CD4-positive, CD25-positive, alpha-beta regulatory T cell (primary cell): ENCODE measurements around the gene WDFY3. TPM values are rescaled to one million over a fixed set of nuclear protein-coding genes. Genes with fewer than 3 reads are reported as not detected.

Experiments
- ATAC-seq, 2 donors: fragments of 150-1000 bp; cut with Tn5 transposase; one replicate each; pipeline ENCODE4 v1.10.0; 2021; ENCODE audit warnings: low read depth in 2 of 2, moderate number of reproducible peaks in 2 of 2, moderate library complexity in 1 of 2
- DNase-seq, 3 donors: peaks; one replicate each; pipeline versions ENCODE4 v3.0.0 to v3.0.0-alpha.2; 2012 to 2022; ENCODE audit warnings: mixed read lengths in 1 of 3
- H3K27ac ChIP-seq: one replicate; pipeline ENCODE4 v1.7.0; 2013; ENCODE audit warnings: mild to moderate bottlenecking, low read length; ENCODE audit not compliant: insufficient read depth, poor library complexity, severe bottlenecking
- H3K27me3 ChIP-seq: one replicate; pipeline ENCODE4 v1.7.0; 2013; ENCODE audit warnings: low read length; ENCODE audit not compliant: control insufficient read depth, insufficient read depth
- H3K36me3 ChIP-seq: one replicate; pipeline ENCODE4 v1.7.0; 2013; ENCODE audit warnings: mild to moderate bottlenecking, low read length, moderate library complexity; ENCODE audit not compliant: control insufficient read depth, insufficient read depth
- H3K4me1 ChIP-seq: 2 replicates; pipeline ENCODE4 v1.7.0; 2013; ENCODE audit warnings: mild to moderate bottlenecking, low read length; ENCODE audit not compliant: insufficient read depth, control insufficient read depth, poor library complexity, severe bottlenecking
- H3K4me3 ChIP-seq: one replicate; pipeline ENCODE4 v1.7.0; 2013; ENCODE audit warnings: low read depth, mild to moderate bottlenecking, low read length, moderate library complexity
- H3K9me3 ChIP-seq, 2 experiments: 1 replicate in 1 of 2; 2 replicates in 1 of 2; pipeline ENCODE4 v1.7.0; 2013; ENCODE audit warnings: low read length in 2 of 2, mild to moderate bottlenecking in 1 of 2, moderate library complexity in 1 of 2; ENCODE audit not compliant: control insufficient read depth in 2 of 2
- H3K27ac Mint-ChIP-seq, 3 donors: one replicate each; pipeline ENCODE4 v1.8.0; 2020 to 2022; ENCODE audit warnings: mild to moderate bottlenecking in 3 of 3, mixed read lengths in 3 of 3, moderate library complexity in 2 of 3
- H3K27me3 Mint-ChIP-seq: one replicate; pipeline ENCODE4 v1.8.0; 2022; ENCODE audit warnings: mild to moderate bottlenecking, mixed read lengths
- H3K36me3 Mint-ChIP-seq: one replicate; pipeline ENCODE4 v1.8.0; 2020; ENCODE audit warnings: mixed read lengths
- H3K4me1 Mint-ChIP-seq, 4 donors: one replicate each; pipeline ENCODE4 v1.8.0; 2020 to 2022; ENCODE audit warnings: mixed read lengths in 4 of 4, mild to moderate bottlenecking in 1 of 4
- H3K4me3 Mint-ChIP-seq, 4 donors: one replicate each; pipeline ENCODE4 v1.8.0; 2020 to 2022; ENCODE audit warnings: mild to moderate bottlenecking in 4 of 4, mixed read lengths in 4 of 4, moderate library complexity in 3 of 4
- H3K9me3 Mint-ChIP-seq, 7 donors: one replicate each; pipeline ENCODE4 v1.8.0; 2020 to 2022; ENCODE audit warnings: mixed read lengths in 7 of 7, mild to moderate bottlenecking in 3 of 7, moderate library complexity in 2 of 7
- polyA plus RNA-seq, 4 donors: library from polyadenylated mRNA; unstranded; fragments of 300-500 nt; fragmentation: Illumina TruSeq; gene quantifications; one replicate each; pipeline ENCODE4 v1.2.3, GENCODE V29; 2021
- total RNA-seq: library from RNA; stranded (reverse); gene quantifications from one replicate; pipeline ENCODE4 v1.2.3, GENCODE V29; 2022

The WDFY3 gene
- total and polyA plus RNA-seq, 5 donors from 2014 or later, result 0.44 TPM; not detected in 4

GRCh38 chr4:84634961-84635360 is 331.5 kb downstream of the WDFY3 start:
- Mint-ChIP-seq H3K36me3 (no peaks in the 10 kb centered on the region), H3K4me1 (no peaks in the 10 kb centered on the region), H3K27ac (no peak overlapping the region), H3K27me3 (no peaks in the 10 kb centered on the region), H3K4me3 (no peak overlapping the region), H3K9me3 (peaks cover 0 to 3% (median 0%) of the 10 kb centered on the region in 7 donors)
- no peaks in the 10 kb centered on the region for H3K27me3 ChIP-seq
- no peak overlapping the region for H3K4me3 ChIP-seq
- H3K9me3 ChIP-seq, result no peaks in the 10 kb centered on the region
- DNase-seq (no peak), ATAC-seq (no peak)
- H3K27ac ChIP-seq, result no peak overlapping the region
- H3K36me3 ChIP-seq, result no peaks in the 10 kb centered on the region
- no peaks in the 10 kb centered on the region for H3K4me1 ChIP-seq

- DNase-seq, result no peak
- Mint-ChIP-seq H3K9me3 (peaks cover 0 to 2% (median 0%) of the 10 kb centered on the region in 7 donors), H3K4me1 (no peaks in the 10 kb centered on the region), H3K27ac (no peak overlapping the region), H3K27me3 (no peaks in the 10 kb centered on the region), H3K4me3 (no peak overlapping the region), H3K36me3 (no peaks in the 10 kb centered on the region)
- Histone ChIP-seq H3K4me1 (no peaks in the 10 kb centered on the region), H3K27ac (no peak overlapping the region), H3K27me3 (no peaks in the 10 kb centered on the region), H3K9me3 (no peaks in the 10 kb centered on the region), H3K4me3 (no peak overlapping the region), H3K36me3 (no peaks in the 10 kb centered on the region)
- no peak for ATAC-seq
Measured at GRCh38 chr4:84632092-84632491, 334.4 kb downstream of the WDFY3 start.

GRCh38 chr4:84631573-84631972 is 334.9 kb downstream of the WDFY3 start:
- Histone ChIP-seq H3K27me3 (no peaks in the 10 kb centered on the region), H3K4me1 (no peaks in the 10 kb centered on the region), H3K9me3 (no peaks in the 10 kb centered on the region), H3K27ac (no peak overlapping the region), H3K4me3 (no peak overlapping the region), H3K36me3 (no peaks in the 10 kb centered on the region)
- Mint-ChIP-seq H3K4me1 (no peaks in the 10 kb centered on the region), H3K27me3 (no peaks in the 10 kb centered on the region), H3K4me3 (no peak overlapping the region), H3K36me3 (no peaks in the 10 kb centered on the region), H3K9me3 (peaks cover 0 to 2% (median 0%) of the 10 kb centered on the region in 7 donors), H3K27ac (no peak overlapping the region)
- no peak for DNase-seq
- ATAC-seq, result no peak

- Mint-ChIP-seq H3K4me3 (no peak overlapping the region), H3K27me3 (no peaks in the 10 kb centered on the region), H3K4me1 (no peaks in the 10 kb centered on the region), H3K9me3 (peaks cover 0 to 8% (median 0%) of the 10 kb centered on the region in 7 donors), H3K27ac (no peak overlapping the region), H3K36me3 (no peaks in the 10 kb centered on the region)
- Histone ChIP-seq H3K27me3 (no peaks in the 10 kb centered on the region), H3K27ac (no peak overlapping the region), H3K4me3 (no peak overlapping the region), H3K4me1 (no peaks in the 10 kb centered on the region), H3K9me3 (no peaks in the 10 kb centered on the region), H3K36me3 (no peaks in the 10 kb centered on the region)
- DNase-seq (no peak), ATAC-seq (no peak)
Measured at GRCh38 chr4:84626673-84627072, 339.8 kb downstream of the WDFY3 start.

GRCh38 chr4:84623661-84624060 is 342.8 kb downstream of the WDFY3 start:
- no peak overlapping the region for H3K4me3 Mint-ChIP-seq
- Histone ChIP-seq H3K27me3 (no peaks in the 10 kb centered on the region), H3K27ac (no peak overlapping the region), H3K4me3 (no peak overlapping the region), H3K9me3 (no peaks in the 10 kb centered on the region), H3K4me1 (no peaks in the 10 kb centered on the region), H3K36me3 (no peaks in the 10 kb centered on the region)
- no peaks in the 10 kb centered on the region for H3K27me3 Mint-ChIP-seq
- H3K36me3 Mint-ChIP-seq, result no peaks in the 10 kb centered on the region
- DNase-seq (no peak), ATAC-seq (no peak)
- H3K4me1 Mint-ChIP-seq, result no peaks in the 10 kb centered on the region
- peaks cover 0 to 8% (median 0%) of the 10 kb centered on the region in 7 donors for H3K9me3 Mint-ChIP-seq
- H3K27ac Mint-ChIP-seq, result no peak overlapping the region

- H3K4me1 ChIP-seq, result no peaks in the 10 kb centered on the region
- H3K27me3 ChIP-seq, result no peaks in the 10 kb centered on the region
- no peaks in the 10 kb centered on the region for H3K4me1 Mint-ChIP-seq
- H3K9me3 ChIP-seq, result no peaks in the 10 kb centered on the region
- no peak for DNase-seq
- no peak overlapping the region for H3K4me3 Mint-ChIP-seq
- no peaks in the 10 kb centered on the region for H3K36me3 ChIP-seq
- H3K27ac Mint-ChIP-seq, result no peak overlapping the region
- peaks cover 0 to 8% (median 0%) of the 10 kb centered on the region in 7 donors for H3K9me3 Mint-ChIP-seq
- no peaks in the 10 kb centered on the region for H3K27me3 Mint-ChIP-seq
- no peak overlapping the region for H3K27ac ChIP-seq
- H3K36me3 Mint-ChIP-seq, result no peaks in the 10 kb centered on the region
- no peak overlapping the region for H3K4me3 ChIP-seq
- ATAC-seq, result no peak
Measured at GRCh38 chr4:84622959-84623358, 343.5 kb downstream of the WDFY3 start.
